GM12875 (cell line): ENCODE measurements around the gene PARP8.

Experiments used
- H3K4me3 ChIP-seq: one replicate; pipeline ENCODE4 v1.5.1; 2011; ENCODE audit warnings: low read depth, low read length, control low read depth
- TF ChIP-seq, protein P1 (sequence below): IDR thresholded peaks from 2 replicates; pipeline ENCODE4 v1.5.1; 2011; ENCODE audit warnings: low read depth, mild to moderate bottlenecking, control low read depth, inconsistent platforms, low read length, moderate library complexity, borderline replicate concordance; ENCODE audit not compliant: insufficient read depth

The PARP8 gene

DNA sequence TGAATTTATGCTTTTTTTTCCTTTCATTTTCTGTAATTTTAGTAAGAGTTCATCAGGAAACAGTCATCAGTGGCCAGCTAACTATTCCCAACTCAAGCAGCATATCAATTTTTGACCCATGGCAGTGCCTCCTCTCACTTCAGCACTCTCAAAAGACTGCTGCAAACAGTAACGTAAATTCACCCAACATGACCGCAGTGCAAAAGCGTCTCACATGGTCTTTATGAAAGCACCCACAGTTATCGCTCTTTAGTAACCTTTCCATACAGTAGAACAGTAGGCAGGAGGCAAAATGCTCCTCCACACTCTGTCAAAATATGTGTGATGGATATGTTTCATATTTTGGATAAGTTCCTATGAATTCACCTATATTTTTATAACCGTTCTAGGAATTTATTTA lies 48.6 kb downstream of the PARP8 start:
- TF ChIP-seq, protein P1, sequence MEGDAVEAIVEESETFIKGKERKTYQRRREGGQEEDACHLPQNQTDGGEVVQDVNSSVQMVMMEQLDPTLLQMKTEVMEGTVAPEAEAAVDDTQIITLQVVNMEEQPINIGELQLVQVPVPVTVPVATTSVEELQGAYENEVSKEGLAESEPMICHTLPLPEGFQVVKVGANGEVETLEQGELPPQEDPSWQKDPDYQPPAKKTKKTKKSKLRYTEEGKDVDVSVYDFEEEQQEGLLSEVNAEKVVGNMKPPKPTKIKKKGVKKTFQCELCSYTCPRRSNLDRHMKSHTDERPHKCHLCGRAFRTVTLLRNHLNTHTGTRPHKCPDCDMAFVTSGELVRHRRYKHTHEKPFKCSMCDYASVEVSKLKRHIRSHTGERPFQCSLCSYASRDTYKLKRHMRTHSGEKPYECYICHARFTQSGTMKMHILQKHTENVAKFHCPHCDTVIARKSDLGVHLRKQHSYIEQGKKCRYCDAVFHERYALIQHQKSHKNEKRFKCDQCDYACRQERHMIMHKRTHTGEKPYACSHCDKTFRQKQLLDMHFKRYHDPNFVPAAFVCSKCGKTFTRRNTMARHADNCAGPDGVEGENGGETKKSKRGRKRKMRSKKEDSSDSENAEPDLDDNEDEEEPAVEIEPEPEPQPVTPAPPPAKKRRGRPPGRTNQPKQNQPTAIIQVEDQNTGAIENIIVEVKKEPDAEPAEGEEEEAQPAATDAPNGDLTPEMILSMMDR = no peak
- H3K4me3 ChIP-seq = no peak overlapping the region

DNA sequence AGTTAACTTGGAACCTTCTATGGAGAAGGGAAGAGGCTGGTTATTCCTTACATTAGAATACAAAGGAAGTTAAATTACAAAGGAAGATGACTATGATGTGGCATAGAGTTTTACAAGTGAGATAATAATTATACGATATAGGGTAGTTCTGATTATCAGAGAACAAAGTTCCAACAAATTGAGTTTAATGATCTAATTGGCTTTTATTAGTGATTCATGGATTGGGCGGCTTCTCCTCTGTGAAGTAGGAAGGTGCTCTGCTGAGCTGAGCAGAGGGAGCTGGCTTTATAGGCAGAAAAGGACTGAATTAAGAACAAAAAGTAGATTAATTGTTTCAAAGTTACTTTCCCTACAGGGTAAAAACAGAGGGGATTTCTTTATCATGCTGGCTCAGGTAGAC lies 49.7 kb downstream of the PARP8 start:
- H3K4me3 ChIP-seq = no peak overlapping the region
- TF ChIP-seq, protein P1 = no peak

DNA sequence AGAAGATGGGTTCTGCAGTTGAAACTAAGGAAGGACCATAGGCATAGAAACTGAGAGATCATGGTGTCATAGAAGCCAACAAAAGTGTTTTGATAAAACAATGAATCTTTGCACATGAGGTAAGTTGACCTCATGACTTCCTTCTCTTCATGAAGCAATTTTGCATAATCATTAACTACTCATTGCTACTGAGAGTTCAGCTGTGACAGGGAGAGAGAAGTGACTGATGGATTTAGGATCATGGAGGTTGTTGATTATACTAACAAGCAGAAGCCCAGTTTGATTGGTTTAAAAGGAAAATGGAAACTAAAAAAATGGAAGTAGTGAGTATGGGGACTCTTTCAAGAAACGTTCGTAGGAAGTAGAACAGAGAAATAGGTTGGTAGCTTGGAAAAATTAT lies 51.2 kb downstream of the PARP8 start:
- no peak overlapping the region for H3K4me3 ChIP-seq
- TF ChIP-seq, protein P1 = no peak

DNA sequence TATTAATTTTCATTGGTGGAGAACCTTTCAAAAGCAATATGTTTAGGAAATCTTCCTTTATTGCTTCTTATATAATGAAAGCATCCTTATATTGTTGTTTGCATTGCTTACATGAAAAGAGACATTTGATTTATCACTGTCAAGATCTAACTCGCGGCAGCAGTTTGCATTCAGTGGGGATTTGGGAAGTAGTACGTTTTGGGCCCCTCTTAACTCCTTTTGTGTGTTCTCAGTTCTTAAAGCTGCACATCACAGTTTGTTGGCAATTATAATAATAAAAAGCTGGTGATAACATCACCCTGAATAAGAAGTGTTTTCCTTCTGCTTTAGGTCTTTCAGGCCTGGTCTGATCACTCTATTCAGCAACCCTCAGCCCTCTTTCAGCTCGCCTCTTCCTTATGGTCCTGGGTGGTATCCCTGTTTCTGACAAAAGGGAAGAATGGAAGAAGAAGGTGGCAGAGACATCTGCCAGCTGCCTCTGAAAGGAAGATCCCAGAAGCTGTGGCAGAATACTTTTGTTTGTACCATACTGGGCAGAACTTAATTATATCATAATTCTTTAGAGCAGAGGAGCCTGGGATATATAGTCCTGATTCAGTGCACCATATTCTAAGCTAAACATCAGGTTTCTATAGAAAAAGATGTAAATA lies 53.7 kb downstream of the PARP8 start:
- TF ChIP-seq, protein P1 = no peak
- H3K4me3 ChIP-seq = no peak overlapping the region

GRCh38 chr5:50722223-50722622 lies 55.8 kb downstream of the PARP8 start:
- H3K4me3 ChIP-seq = no peak overlapping the region
- TF ChIP-seq, protein P1 = no peak

DNA sequence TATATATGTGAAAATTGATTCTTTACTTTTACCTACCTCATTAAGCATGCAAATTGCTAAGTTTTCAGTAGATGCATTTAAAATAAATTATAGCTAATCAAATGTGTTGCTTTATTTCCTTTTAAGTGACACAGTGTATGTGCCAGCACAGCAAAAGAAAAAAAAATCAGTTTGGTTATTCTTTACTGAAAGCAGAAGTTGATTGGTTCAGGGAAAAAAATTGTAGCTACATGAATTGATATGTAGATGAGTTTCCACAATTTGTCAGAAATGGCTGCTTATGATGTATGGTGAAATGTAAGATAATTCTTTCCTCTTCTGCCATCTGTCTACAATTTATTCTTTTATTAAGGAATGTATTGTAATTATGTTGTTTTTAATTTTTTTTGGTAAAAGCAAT lies 57.8 kb downstream of the PARP8 start:
- no peak overlapping the region for H3K4me3 ChIP-seq
- TF ChIP-seq, protein P1 = no peak

DNA sequence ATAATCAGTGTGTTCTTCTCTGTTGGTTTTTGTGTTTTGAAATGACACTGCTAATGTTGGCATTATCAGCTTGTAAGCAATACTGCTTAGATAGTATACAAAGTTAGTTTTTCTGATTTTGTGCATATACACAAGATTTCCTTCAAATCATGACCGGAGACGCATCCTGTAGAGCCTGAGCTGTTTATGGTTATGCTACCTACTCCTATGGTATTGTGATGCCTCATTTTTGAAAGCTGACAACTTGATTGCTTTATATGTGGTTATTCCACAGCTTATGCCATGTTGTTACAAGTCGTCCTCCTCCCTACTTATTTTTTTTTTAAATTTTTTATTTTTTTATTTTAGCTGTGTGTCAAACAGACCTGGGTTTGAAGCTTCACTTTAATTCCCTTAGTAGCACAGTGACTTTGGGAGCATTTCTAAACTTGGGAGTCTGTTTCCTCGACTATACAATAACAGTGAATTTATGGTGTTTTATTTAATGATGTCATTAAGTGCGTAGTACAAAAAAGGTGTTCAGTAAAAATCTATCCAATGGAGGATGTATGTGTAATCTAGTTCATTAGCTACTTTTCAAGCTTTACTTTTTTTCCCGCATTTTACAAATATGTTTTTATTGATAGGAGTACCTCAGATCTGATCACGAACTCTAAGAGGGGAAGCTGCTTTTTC lies 59.5 kb downstream of the PARP8 start:
- H3K4me3 ChIP-seq = no peak overlapping the region
- TF ChIP-seq, protein P1 = no peak
